GM19023 (cell line): ENCODE measurements around the gene LIPI.
"Not testable (repeated sequence)": the region's sequence is repeated elsewhere in the genome, so short reads cannot be mapped to it uniquely, and the experiment has no call there.

Experiments used
- ATAC-seq: cut with Tn5 transposase; IDR thresholded peaks from one replicate; pipeline ENCODE4 v1.9.1; 2021; ENCODE audit warnings: mild to moderate bottlenecking, moderate library complexity; ENCODE audit not compliant: unreplicated experiment

Gene LIPI

DNA sequence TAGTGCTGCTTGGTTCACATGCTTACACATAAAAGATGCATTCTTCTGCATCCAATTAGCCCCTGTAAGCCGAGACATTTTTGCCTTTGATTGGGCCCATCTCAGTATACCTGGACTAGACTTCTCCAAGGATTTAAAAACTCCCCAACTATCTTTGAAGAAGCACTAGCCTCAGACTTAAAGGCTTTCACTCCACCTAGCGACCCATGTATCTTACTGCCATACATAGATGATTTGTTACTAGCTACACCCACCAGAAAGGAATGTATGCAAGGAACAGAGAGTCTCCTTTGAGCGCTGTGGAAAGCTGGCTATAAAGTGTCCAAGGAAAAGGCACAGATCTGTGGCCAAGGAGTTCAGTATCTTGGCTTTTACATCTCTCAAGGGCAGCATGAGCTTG lies 91.7 kb downstream of the LIPI start:
- no peak for ATAC-seq

DNA sequence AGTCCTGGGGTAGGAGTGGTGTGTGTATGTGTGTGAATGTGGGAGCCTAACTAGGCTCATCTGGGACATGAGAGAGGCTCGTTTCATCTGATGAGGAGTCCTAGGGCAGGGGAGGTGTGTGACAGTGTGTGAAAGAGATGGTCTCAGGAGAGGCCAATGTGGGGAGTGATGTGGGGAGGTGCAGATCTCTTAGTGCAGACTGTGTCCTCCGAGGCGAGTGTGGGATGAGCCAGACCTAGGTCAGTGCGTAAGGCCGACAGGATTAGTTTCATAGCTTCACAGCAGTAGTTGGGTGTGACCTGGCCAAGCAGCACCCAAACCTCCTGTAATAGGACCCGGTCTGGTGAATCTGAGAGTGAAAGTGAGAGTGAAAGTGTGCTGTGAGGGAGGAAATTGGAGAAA lies 94.7 kb downstream of the LIPI start:
- ATAC-seq: peak; percentile 72

DNA sequence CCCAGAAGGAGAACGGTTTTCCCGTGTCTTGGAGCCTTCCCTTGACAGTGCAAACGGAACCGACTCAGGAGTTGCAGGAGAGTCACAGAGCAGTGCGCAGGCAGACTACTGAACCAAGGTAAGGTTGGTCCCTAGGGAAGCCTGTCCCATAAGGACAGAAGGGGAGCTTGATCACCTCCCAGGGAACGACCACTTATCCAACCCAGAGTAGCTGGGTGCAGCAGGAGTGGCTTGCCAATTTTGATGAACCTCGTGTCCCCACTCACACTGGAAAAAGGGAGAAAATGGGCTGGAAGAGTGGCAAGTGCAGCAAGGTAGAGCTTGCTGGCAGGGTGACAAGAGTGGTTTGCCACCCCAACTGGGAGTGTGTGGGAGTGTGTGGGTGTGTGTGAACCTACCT lies 95.1 kb downstream of the LIPI start:
- ATAC-seq: no peak

DNA sequence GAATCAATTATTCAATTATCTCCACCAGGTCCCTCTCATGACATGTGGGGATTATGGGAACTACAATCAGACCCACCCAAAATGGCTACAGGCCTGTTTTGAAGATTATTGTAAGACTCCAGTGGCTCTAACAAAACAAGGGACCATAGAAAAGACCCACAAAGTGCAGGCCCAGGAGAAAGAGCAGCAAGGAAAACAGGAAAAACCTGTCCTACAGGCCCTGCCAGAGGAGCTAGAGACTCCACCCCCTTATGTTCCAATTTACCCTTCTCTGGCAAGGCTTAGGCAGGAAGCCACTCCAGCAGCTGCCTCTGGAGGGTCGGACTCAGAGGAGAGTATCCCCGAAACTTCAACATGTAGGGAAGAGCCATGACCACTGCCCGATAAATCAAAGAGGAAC lies 96.5 kb downstream of the LIPI start:
- ATAC-seq: no peak

DNA sequence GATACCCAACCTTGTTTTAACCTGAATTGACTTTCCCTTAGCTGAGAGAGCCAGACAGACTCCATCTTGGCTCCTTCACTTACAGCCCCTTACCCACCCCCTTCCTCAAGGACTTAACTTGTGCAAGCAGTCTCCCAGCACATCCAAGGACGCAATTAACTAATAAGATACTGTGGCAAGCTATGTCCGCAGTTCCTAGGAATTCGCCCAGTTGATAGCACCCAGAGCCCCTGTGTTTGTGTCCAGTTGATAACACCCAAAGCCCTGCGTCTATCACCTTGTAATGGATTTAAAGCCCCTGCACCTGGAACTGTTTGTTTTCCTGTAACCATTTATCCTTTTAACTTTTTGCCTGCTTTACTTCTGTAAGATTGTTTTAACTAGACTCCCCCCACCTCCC lies 106.2 kb downstream of the LIPI start:
- not testable (repeated sequence) for ATAC-seq

DNA sequence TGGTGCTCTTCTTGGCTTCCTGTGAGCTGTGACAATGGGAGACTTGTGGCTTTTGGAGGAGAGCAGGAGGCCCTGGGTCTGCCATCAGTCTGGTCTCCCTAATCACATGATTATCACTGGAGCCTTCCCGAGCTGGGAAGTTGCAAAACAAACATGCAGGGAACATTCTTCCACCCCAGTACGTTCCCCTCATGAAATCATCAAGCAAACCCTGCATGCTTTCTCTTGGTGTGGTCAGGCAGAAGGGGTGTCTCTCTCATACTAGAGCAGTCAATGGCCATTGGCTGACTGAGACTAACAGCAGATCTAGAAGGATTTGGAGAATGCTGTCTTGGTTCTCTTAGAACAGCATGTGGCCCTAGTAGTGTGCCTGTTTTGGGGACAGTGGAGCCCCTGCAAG lies 111.2 kb downstream of the LIPI start:
- ATAC-seq: no peak

DNA sequence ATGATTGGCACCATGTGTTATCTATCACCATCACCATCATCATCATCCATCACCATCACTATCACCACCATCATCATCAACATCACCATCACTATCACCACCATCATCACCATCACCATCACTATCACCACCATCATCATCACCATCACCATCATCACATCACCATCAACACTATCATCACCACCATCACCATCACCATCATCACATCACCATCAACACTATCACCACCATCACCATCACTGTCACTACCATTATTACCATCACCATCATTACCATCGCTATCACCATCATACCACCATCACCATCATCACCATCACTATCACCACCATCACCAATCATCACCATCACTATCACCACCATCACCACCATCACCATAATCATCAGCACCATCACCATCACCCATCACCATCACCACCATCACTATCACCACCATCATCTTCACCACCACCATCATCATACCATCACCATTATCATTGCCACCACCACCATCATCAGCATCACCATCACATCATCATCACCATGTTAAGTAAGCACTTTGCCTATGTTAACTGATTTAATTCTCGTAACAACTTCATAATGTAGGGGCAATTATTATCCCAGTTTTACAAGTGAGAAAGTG lies 112.8 kb downstream of the LIPI start:
- ATAC-seq: no peak

DNA sequence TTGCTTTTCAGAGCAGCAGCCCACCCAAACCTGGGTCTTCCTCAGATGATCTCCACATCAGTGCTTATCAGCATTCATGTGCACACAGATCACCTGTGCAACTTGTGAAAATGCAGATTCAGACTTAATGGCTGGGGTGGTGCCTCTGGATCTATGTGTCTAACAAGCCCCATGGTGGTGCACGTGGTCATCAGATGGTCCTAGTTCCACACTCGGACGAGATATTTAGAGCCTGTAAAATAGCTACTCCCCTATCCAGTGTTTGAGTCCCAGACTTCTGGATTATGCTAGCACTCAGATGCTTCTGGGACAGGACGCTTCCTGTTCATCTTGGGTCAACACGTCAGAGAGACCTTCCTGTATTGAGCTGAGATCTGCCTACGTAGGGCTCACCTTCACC lies 114.2 kb downstream of the LIPI start:
- no peak for ATAC-seq

DNA sequence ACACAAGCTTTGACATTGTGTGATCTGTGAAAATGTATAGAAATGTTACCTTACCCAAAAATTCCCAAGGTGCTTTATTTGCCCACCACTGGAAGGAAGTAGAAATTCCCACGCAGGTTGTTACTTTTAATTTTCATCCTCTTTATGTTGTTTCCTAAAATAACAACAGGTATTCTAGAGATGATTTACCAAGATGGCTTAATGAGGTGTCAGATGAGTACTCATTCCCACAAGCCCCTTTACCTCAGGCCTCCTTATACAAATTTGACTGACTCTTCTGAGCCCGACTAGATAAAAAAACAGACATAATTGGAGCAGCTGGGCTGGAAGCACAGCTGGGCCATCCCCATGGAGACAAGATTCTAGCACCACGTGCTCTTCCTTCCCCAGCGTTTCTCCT lies 114.6 kb downstream of the LIPI start:
- no peak for ATAC-seq

DNA sequence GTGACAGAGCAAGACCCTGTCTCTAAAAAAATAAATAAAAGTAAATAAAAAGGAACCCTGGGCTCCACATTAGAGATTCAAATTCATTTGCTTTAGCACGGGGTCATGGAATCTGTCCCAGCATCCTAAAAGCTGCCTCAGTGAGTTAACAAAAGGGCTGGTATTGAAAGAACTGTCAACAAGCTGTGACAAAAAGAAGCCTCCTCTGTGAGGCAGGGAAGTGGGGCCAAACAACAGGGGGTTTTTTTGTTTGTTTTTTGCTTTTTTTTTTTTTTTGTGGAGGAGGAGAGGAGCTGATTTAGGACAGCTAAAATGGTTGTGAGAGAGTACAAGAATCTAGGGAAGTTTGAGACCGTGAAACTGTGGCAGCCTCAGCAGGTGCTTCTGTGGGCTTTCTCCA lies 115.7 kb downstream of the LIPI start:
- no peak for ATAC-seq

DNA sequence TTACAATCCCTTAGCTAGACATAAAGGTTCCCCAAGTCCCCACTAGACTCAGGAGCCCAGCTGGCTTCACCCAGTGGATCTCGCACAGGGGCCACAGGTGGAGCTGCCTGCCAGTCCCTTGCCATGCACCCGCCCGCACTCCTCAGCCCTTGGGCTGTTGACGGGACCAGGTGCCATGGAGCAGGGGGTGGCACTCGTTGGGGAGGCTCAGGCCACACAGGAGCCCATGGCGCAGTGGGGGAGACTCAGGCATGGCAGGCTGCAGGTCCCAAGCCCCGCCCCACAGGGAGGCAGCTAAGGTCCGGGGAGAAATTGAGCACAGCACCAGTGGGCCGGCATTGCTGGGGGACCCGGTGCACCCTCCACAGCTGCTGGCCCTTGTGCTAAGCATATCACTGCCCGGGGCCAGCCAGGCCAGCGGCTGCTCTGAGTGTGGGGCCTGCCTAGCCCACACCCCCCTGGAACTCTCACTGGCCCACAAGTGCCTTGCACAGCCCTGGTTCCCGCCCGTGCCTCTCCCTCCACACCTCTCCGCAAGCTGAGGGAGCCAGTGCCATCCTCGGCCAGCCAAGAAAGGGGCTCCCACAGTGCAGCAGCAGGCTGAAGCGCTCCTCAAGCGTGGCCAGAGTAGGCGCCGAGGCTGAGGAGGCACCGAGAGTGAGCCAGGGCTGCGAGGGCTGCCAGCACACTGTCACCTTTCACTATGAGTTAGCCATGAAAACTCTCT lies 117.8 kb downstream of the LIPI start:
- no peak for ATAC-seq

DNA sequence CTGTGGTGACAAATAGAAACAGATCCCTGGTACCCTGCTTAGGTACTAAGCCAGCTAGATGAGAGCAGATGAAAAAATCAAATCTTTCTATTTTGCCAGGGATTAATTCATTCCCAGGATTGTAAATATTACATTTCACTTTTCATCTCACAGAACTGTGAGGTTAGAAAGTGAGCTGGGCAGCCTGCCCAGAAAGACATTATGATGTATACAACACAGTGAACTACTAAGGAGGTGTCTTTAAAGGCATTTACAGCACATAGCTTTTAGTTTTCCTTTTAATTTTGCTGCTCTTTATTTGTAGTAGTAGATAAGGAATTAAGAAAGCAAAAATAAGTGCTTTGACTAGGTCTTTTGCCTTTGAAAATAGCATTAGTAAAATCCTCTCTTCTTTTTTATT lies 120.6 kb downstream of the LIPI start:
- not testable (repeated sequence) for ATAC-seq

DNA sequence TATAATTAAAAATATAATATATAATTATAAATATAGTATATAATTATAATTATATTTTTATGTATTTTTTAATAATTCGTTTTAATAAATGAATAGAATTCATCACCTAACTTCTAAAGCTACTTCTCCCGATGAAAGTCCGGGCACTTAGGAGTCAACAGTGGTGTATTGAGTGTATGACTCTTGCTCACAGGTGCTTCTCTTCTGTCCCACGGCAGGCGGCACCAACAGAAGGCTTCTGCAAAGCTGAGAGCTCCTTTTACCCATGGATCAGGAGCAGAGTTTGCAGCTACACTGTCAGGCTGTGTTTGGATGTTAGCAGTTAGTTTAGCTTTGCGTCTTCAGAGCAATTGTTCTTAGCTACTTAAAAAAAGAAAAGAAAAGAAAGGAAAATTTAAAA lies 122.4 kb downstream of the LIPI start:
- ATAC-seq: no peak

DNA sequence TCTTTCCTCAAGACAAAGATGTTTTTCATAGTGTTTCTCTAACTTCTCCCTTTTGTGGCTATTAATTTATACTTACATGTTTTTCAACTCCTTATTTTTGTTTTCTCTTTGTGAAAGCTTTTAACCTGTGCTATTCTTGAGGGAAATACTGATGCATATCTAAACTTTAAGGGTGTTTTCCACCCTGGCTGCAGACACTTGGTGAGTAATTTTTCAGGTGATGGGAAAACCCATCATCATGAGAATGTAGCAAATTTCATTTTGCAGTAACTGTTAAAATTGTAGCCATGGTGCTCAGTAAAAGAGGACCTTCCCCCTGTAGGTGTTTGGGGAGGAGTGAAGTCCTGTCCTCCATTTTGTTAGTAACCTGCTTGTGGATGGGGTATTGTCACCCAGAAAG lies 124.2 kb downstream of the LIPI start:
- ATAC-seq: peak; percentile 59

DNA sequence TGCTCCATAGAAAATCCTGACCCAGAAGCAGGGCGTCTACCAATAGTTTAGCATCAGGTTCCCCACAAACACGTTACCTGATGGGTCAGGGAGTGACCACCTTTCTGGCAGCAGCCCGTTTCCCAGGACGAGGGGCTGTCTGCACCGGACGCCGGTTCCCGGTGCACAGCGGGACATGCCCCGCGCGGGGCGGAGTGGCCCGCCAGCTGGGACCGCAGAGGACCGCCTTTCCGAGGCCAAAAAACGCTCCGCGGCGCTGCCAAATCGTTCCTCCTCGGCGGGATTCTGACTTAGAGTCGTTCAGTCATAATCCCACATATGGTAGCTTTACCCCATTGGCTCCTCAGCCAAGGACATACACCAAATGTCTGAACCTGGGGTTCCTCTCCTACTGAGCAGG lies 126.1 kb downstream of the LIPI start:
- no peak for ATAC-seq

DNA sequence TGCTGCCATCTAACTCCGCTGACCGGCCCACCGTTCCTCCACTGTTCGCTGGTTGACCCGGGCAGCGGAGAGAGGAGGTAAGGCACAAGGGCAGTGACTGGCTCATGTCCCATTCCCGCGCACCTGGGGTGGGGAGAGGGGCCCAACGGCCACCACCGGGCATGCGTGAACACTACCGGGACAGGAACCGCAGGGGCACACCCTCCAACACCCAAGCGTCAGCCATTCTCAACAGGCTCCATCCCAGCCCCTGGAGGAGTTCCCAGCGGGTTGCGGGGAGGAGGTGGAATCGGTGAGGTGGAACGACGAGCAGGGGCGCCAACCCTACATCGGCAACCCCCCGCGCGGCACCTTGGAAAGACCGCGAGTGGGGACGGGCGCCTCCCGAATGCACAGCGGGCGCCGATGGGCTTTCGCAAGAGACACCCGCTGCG lies 126.7 kb downstream of the LIPI start:
- no peak for ATAC-seq

DNA sequence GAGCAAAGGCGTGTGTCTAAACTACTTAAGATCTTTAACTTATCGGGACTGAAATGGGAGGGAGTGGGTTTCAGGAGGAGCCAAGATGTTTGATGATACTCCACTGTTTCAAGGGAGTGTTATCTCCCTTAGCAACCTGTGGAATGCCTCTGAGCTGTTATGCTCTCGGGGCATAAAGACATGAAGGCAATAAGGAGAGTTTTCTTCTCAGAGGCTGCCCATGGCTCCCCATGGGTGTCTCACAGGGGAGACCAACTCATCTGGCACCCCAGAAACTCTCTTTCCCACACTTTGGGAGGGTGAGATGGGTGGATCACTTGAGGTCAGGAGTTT lies 130.0 kb downstream of the LIPI start:
- ATAC-seq: no peak

DNA sequence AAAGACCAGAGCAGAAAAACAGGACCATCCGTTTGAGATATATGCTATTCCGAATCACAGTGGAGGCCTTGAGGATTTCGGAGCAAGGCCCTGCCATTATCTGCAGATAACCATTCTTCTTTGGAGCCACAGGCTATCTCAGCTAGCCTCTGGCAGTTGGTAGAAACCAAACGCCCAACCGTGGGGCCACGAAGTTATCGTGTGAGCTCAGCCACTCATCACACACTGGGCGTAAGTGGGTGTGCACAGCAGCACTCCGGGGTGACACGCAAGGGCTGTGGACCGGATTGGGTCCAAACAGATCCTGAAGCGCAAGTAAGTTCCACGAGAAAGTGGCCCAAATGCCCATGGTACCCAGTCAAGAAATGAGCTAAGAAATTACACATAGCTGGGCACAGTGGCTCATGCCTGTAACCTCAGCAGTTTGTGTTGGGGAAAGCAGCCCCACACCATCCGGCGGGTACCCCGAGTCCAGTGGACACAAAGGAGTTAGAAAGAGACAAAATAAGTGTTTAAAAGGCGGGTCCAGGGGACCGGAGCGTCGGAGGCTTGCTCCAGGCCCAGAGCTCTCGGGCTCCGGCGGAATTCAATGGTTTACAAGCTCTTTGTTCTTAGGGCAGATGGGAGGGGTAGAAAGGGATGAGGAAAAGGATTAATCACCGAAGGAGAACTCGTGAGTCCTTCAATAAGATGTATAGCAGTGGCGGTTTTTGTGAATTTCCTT lies 130.6 kb downstream of the LIPI start:
- ATAC-seq: no peak

DNA sequence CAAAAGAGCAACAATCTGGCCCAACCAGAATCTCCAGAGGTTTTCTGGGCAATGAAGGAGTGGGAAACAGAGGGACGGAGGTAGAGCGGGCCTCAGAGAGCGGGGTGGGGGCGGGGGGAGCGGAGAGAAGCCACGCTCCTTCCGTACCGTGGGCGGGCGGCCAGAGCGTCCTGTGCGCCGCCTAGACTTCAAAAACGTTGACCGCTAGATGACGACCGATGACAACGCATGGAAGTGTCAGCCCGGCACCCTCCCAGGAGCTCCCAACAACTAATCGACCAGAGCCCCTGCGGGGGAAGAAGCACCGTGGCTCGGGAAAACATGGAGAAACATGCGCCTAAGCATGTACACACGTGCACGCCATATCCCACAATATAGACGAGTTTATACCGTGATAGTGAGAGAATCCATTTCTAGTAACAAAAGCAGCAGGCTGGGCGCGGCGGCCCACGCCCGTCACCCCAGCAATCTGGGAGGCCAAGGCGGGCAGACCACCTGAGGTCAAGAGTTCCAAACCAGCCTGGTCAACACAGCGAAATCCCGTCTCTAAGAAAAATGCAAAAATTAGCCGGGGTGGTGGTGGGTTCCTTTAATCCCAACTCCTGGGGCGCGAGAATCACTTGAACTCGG lies 131.9 kb downstream of the LIPI start:
- no peak for ATAC-seq

DNA sequence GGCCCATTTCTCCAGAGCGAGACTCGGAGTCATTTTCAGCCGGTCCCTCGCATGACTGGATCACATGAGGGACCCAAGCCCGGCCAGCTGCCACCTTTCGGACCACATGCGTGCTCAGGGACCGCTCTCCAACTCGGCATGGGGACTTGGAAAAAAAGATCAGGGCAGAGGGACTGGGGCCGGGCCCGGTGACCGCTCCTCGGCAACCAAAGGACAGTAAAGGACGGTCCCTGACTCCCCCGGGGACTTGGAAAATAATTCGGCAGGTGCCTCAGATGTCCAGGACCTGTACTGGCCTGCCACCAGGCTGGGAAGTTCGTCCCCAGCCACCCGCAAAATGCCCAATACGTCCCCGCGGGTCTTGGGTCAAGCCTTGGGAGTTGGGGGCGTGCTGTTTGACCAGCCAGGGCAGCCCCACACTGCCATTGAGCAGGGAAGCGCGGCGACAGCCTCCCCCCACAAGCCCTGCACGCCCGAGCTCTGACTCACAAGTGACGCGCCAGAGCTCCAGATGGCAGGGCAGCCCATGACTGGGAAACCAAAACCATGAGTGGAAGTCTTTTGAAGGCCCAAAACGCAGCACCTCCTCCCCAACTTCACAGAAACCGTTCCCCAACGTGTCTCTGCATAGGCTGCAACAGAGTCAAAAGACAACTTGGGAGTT lies 134.5 kb downstream of the LIPI start:
- ATAC-seq: no peak
